RWPE2 (cell line): ENCODE measurements around the gene KRTAP6-2.

Source experiments
- ATAC-seq: fragments of 200-7000 bp; cut with Tn5 transposase; 3 replicates; pipeline ENCODE4 v1.9.1; 2021; ENCODE audit warnings: low read depth
- DNase-seq: peaks from one replicate; pipeline ENCODE4 v3.0.0-alpha.2; 2020; ENCODE audit warnings: low spot score
- H3K27ac ChIP-seq: fragments of 450-650 bp; 2 replicates; pipeline ENCODE4 v1.5.1; 2017; ENCODE audit warnings: mild to moderate bottlenecking; ENCODE audit not compliant: poor library complexity, severe bottlenecking
- H3K27me3 ChIP-seq: fragments of 250-450 bp; sonication (Bioruptor Pico); 2 replicates; pipeline ENCODE4 v1.5.1; 2021; ENCODE audit warnings: mild to moderate bottlenecking, moderate library complexity; ENCODE audit not compliant: insufficient read depth, poor library complexity, severe bottlenecking
- H3K36me3 ChIP-seq: fragments of 250-450 bp; sonication (Bioruptor Pico); 2 replicates; pipeline ENCODE4 v1.5.1; 2020; ENCODE audit warnings: low read depth, mild to moderate bottlenecking, moderate library complexity
- H3K4me1 ChIP-seq: fragments of 250-450 bp; sonication (Bioruptor Pico); 2 replicates; pipeline ENCODE4 v1.5.1; 2021; ENCODE audit warnings: mild to moderate bottlenecking, moderate library complexity; ENCODE audit not compliant: insufficient read depth, poor library complexity, severe bottlenecking
- H3K4me3 ChIP-seq: fragments of 250-450 bp; sonication (Bioruptor Pico); 2 replicates; pipeline ENCODE4 v1.5.1; 2021; ENCODE audit warnings: mild to moderate bottlenecking, moderate library complexity; ENCODE audit not compliant: severe bottlenecking
- H3K9me3 ChIP-seq: fragments of 250-450 bp; sonication (Bioruptor Pico); 2 replicates; pipeline ENCODE4 v1.5.1; 2021; ENCODE audit warnings: mild to moderate bottlenecking, moderate library complexity; ENCODE audit not compliant: severe bottlenecking
- CTCF ChIP-seq: fragments of 450-650 bp; IDR thresholded peaks from one replicate; pipeline ENCODE4 v1.5.1; 2017; ENCODE audit warnings: mild to moderate bottlenecking, moderate library complexity; ENCODE audit not compliant: poor library complexity, severe bottlenecking

KRTAP6-2 gene

GRCh38 chr21:30563072-30563471 lies 35.6 kb downstream of the KRTAP6-2 start:
- no peaks in the 10 kb centered on the region for H3K27me3 ChIP-seq
- ATAC-seq (no peak), DNase-seq (no peak)
- H3K27ac ChIP-seq, result no peak overlapping the region
- TF ChIP-seq CTCF, result no peak
- H3K4me3 ChIP-seq, result no peak overlapping the region
- H3K9me3 ChIP-seq, result no peaks in the 10 kb centered on the region
- no peaks in the 10 kb centered on the region for H3K4me1 ChIP-seq
- no peaks in the 10 kb centered on the region for H3K36me3 ChIP-seq

- no peaks in the 10 kb centered on the region for H3K27me3 ChIP-seq
- no peak overlapping the region for H3K27ac ChIP-seq
- TF ChIP-seq CTCF, result no peak
- ATAC-seq (no peak), DNase-seq (no peak)
- no peak overlapping the region for H3K4me3 ChIP-seq
- H3K36me3 ChIP-seq, result no peaks in the 10 kb centered on the region
- H3K9me3 ChIP-seq, result no peaks in the 10 kb centered on the region
- no peaks in the 10 kb centered on the region for H3K4me1 ChIP-seq
These were observed 36.7 kb downstream of the KRTAP6-2 start for GRCh38 chr21:30561957-30562356.

DNA sequence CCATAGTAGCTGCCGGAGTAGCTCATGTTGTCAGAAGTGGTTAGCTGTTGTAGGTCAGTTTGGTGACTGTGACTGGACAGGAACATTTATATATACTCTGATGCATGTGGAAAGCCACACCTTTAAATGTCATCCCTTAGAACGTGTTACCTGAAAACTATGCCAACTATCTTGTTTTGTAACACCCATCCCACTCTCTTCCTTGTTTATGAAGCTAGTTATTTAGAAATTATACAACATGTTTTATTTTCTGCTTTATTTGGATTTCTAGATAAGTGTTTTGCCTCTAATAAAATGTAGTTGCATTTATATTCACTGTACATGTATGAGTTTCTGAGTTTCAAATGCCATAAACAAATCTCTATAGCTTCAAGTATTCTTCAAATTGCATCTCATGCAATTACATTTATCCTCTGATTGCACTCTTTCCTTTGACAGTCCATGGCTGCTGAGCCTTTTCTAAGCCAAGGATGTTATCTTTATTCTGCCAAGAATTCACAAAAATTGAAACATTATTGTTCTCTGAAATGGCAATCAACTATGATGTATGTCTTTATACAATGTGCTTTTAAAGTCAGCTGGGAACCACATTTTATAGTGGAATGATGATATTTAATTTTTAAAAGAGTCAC lies 37.3 kb downstream of the KRTAP6-2 start, which contains the start of gene KRTAP19-7:
Gene KRTAP19-7 (minus strand): TSS at position 51 of the 632 bp plus-strand sequence. CDS start 25 bp downstream, at position 26.
- H3K4me3 ChIP-seq, result no peak within 1 kb of the TSS
- no peaks in the 10 kb centered on the region for H3K36me3 ChIP-seq
- no peaks in the 10 kb centered on the region for H3K4me1 ChIP-seq
- no peak for DNase-seq
- ATAC-seq, result no peak
- TF ChIP-seq CTCF, result no peak
- H3K27ac ChIP-seq, result no peak within 1 kb of the TSS
- H3K9me3 ChIP-seq, result no peaks in the 10 kb centered on the region
- H3K27me3 ChIP-seq, result no peaks in the 10 kb centered on the region

- H3K9me3 ChIP-seq, result no peaks in the 10 kb centered on the region
- no peaks in the 10 kb centered on the region for H3K4me1 ChIP-seq
- TF ChIP-seq CTCF, result no peak
- ATAC-seq (no peak), DNase-seq (no peak)
- H3K4me3 ChIP-seq, result no peak overlapping the region
- no peaks in the 10 kb centered on the region for H3K27me3 ChIP-seq
- no peak overlapping the region for H3K27ac ChIP-seq
- no peaks in the 10 kb centered on the region for H3K36me3 ChIP-seq
These were observed 43.6 kb downstream of the KRTAP6-2 start for GRCh38 chr21:30555095-30555494.

DNA sequence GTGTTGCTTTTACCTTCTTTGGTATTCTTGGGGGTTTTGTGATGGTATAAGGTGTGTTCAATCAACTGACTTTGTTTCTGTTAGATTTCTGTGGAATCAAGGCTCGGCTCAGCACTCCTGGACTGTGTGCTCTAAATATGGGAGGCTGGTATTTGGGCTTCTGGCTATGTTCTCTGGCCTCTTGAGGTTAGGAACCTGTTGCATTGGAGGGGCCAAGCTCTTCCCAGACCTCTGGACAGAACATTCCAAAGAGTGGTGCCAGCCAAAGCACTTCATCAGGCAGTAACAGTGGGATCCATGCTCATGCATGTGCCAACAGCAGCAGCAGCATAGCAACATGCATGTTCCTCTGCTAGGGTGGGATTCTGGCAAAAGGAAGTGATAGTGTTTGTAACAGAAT lies 45.9 kb downstream of the KRTAP6-2 start:
- H3K9me3 ChIP-seq, result no peaks in the 10 kb centered on the region
- no peaks in the 10 kb centered on the region for H3K27me3 ChIP-seq
- H3K36me3 ChIP-seq, result no peaks in the 10 kb centered on the region
- H3K27ac ChIP-seq, result no peak overlapping the region
- H3K4me1 ChIP-seq, result no peaks in the 10 kb centered on the region
- no peak for ATAC-seq
- no peak for DNase-seq
- H3K4me3 ChIP-seq, result no peak overlapping the region
- no peak for TF ChIP-seq CTCF
